D721Med (cell line): ENCODE data around the gene RAPGEF3.

Experiments used
- DNase-seq: peaks from one replicate; pipeline ENCODE4 v3.0.0; 2011; ENCODE audit warnings: low spot score; ENCODE audit not compliant: insufficient read length
- FAIRE-seq: peaks from 2 replicates; lab custom pipeline; 2011; peaks lifted over from hg19 to GRCh38; lab: Jason Lieb, UNC
- TF ChIP-seq, protein P1 (sequence below): IDR thresholded peaks from 2 replicates; pipeline ENCODE4 v1.5.1; 2012; ENCODE audit warnings: mild to moderate bottlenecking, control low read depth; ENCODE audit not compliant: insufficient read depth; ENCODE audit errors: missing control alignments

RAPGEF3 gene

DNA sequence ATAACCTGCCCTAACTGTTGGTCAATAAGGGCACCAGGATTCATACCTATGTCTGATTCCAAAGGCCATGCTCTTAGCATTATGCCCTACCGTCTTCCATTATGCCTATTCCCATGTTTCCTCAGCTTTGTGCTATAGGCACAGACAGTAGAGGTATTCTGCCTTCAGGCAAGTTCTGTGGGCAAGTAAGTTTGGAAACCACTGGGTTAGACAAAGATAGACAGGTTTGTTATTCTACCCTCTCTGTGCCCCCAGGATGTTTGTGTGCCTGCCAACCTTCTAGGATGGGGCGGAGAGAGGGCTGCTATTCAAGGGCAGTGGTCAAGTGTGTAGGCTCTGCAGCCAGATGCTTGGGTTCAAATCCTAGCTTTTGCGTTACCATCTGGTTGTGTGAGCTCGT is 4.6 kb downstream of the RAPGEF3 start:
- DNase-seq (no peak), FAIRE-seq (no peak)
- TF ChIP-seq, protein P1, sequence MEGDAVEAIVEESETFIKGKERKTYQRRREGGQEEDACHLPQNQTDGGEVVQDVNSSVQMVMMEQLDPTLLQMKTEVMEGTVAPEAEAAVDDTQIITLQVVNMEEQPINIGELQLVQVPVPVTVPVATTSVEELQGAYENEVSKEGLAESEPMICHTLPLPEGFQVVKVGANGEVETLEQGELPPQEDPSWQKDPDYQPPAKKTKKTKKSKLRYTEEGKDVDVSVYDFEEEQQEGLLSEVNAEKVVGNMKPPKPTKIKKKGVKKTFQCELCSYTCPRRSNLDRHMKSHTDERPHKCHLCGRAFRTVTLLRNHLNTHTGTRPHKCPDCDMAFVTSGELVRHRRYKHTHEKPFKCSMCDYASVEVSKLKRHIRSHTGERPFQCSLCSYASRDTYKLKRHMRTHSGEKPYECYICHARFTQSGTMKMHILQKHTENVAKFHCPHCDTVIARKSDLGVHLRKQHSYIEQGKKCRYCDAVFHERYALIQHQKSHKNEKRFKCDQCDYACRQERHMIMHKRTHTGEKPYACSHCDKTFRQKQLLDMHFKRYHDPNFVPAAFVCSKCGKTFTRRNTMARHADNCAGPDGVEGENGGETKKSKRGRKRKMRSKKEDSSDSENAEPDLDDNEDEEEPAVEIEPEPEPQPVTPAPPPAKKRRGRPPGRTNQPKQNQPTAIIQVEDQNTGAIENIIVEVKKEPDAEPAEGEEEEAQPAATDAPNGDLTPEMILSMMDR = no peak

DNA sequence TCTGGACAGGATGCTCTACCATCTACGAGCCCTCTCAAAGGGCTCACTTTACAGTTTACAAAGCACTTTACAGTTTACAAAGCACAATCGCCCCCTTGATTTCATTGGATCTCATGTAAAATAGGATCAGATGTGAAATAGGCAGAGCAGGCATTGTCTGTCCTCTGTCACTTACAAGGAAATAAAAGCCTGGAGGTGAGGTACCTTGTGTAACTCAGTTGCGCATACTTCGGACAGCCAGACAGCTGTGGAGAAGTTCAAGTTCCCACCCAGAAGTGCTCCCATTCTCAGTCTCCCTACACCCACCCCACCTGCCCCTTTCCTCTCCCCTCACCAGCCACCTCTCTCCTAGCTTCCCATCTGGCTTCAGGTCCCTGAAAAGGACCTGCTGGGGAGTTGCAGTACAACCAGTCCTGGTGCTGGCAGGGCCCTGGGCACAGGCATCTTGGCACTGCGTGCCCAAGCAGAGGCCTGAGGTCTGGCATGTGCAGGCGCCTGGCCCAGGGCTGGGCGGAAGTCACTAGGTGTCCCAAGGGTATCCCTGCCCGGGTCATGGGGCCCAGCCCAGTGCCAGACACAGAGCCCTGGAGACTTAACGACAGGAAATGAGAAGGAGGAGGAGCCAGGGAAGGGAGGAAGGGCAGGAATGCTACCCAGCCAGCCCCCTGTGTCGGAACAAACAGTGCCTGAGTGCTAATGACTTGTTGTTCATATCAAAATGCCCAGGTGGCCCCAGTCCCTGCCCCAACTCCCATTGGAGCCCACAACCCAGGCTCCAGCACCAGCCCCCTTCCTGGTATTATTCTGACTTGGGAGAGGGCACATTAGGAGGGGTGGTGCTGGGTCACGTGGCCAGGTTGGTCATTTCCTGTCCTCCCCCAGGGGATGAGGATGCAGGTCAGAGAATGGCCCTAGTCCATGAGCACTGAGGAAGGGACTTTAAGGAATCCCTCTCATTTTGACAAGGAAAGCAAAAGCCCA is 5.4 kb downstream of the RAPGEF3 start:
- DNase-seq (no peak), FAIRE-seq (no peak)
- TF ChIP-seq, protein P1 = no peak

DNA sequence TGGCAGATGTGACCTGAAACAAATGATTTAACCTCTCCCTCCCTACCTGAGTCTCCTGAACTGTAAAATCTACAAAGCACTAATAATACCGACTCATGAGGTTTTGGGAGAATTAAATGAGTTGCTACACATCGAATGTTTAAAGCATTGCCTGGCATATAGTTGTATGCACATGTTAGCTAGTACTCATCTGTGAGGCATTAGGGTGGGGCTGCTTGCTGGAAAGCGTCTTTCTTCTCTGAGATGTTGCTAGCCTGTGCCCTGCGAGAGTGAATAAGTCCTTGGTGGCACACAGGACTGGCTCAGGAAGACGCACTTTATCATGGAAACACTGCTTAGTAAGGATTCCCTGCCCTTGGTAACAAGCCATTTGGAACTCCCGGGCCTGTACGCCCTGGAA is 6.1 kb downstream of the RAPGEF3 start:
- DNase-seq (no peak), FAIRE-seq (no peak)
- TF ChIP-seq, protein P1 = no peak

DNA sequence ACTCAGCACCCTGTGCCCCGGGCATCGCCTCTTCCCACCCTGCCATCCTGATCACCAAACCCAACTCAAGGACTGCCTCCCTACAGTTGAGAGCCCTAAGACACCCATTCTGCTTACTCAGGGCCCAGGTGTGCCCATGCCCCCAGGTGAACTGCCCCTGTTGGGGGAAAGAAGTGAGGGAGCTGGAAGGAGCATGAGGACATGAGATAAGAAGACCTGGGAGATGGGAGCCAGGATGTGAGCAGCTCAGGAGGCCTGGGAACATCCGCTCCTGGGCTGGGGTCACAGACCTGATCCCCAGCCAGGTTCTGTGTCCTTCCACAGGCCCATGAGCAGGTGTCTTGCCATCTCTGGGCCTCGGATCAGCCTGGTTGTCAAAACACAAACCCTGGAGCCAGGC is 6.6 kb downstream of the RAPGEF3 start:
- TF ChIP-seq, protein P1 = no peak
- no peak for FAIRE-seq
- DNase-seq = no peak

DNA sequence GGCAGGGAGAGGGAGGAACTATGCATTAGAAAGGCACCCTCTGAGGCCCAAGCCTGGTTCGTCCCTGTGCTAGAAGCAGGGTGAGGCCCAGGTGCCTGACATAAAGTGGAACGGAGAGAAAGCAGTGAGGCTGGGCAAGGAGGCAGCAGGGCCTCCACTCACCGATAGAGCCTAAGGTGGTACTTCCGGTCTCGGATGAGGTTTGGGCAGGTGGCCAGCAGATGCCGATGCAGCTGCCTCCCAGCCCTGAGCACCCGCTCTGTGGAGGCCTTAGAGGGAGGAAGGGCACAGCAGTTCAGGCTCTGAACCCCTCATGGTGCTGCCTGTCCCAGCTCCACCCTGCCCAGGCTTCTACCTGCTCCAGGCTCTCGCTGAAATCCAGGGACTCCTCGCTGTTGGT is 7.1 kb downstream of the RAPGEF3 start:
- no peak for DNase-seq
- TF ChIP-seq, protein P1 = no peak
- FAIRE-seq = no peak

DNA sequence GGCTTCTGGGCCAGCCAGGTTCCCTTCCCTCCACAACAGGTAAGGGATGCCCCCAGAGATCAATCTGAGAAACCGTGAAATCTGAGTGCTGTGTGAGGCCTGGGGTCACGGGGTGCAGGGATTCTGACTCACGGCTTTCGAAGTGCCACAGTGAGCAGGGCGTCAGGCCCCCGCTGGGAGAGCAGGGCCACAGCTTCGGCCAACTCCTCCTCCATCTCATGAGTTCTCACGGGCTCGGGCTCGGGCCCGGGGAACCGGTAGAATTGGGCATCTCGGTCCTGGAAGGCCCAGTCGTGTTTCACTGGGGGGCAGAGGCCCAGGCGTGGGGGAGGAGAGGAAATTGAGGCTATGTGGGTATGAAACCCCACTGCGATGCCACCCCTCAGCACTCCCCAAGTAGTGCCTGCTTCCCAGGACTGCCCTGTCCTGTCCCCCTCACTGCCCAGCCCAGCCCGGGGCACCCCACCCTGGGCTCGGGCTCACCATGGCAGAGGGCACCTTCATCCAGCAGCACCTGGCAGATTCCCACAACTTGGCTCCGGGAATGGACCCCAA is 7.7 kb downstream of the RAPGEF3 start:
- FAIRE-seq = no peak
- no peak for DNase-seq
- TF ChIP-seq, protein P1 = no peak
